CD4-positive, alpha-beta T cell treated with Interleukin-15 for 4 hours (primary cell): ENCODE results near the gene POLR2J3.
"Not testable (repeated sequence)": the region's sequence is repeated elsewhere in the genome, so short reads cannot be mapped to it uniquely, and the experiment has no call there.

Experiments used
- DNase-seq: peaks from one replicate; pipeline ENCODE4 v3.0.0-alpha.2; 2020; ENCODE audit warnings: low spot score

The POLR2J3 gene

GRCh38 chr7:102583495-102583894, 11.1 kb upstream of the POLR2J3 start:
- not testable (repeated sequence) for DNase-seq

- not testable (repeated sequence) for DNase-seq
These were observed 9.3 kb upstream of the POLR2J3 start for GRCh38 chr7:102581722-102582121.

- not testable (repeated sequence) for DNase-seq
These were observed 6.1 kb upstream of the POLR2J3 start for GRCh38 chr7:102578486-102578885.

- DNase-seq = not testable (repeated sequence)
These were observed 5.2 kb upstream of the POLR2J3 start for GRCh38 chr7:102577315-102578240.

DNA sequence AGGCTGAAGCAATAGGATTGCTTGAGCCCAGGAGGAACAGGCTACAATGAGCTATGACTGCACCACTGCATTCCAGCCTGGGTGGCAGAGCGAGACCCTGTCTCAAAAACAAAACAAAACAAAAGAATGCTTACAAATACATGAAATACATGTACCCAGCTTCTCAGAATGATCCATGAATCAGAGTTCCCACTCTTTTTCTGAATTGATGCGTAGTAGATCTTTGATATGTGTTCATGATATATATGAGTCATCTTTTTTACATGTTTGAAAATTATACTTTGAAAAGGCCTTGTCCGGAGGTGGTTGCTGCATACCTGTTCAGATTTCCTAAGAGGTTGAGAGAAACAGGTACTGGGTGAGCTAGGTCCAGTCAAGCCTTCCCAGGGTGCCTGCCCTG, 4.0 kb upstream of the POLR2J3 start:
- DNase-seq = not testable (repeated sequence)

DNA sequence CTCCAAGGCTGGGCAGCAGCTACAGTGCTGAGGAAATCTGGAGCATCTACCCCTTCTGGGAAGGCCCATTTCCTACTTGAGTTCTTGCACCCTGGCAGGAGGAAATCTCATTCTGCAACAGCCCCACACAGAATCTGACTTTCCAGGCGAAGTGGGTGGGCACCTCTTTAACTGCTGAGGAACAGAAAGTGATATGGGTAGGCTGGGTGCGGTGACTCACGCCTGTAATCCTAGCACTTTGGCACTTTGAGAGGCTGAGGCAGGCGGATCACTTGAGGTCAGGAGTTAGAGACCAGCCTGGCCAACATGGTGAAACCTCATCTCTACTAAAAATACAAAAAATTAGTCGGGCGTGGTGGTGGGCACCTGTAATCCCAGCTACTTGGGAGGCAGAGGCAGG, 2.2 kb upstream of the POLR2J3 start:
- not testable (repeated sequence) for DNase-seq

DNA sequence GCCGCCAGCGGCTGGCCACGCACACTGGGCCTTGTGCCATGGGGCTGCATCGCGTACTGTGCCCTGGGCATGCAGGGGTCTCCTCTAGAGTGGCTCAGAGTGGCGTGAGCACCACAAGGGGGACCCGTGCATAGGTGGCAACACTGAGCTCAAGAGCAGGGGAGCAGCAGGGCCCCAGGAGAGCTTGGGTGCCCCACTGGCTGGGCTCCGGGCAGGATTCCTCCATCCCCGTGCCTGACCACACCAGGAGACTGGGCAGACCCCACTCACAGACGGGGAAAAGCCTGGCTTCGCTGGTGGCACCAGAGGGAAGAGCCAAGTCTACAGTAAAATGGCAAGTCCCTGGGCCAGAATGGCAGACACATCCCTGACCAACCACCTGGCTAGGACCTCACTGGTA, 3.8 kb downstream of the POLR2J3 start:
- not testable (repeated sequence) for DNase-seq

- DNase-seq = not testable (repeated sequence)
These were observed 21.5 kb downstream of the POLR2J3 start, which contains the start of gene SPDYE2 for GRCh38 chr7:102550808-102551422. Gene SPDYE2 (plus strand): TSS chr7:102551226. CDS start chr7:102553256, 2,030 bp downstream.

DNA sequence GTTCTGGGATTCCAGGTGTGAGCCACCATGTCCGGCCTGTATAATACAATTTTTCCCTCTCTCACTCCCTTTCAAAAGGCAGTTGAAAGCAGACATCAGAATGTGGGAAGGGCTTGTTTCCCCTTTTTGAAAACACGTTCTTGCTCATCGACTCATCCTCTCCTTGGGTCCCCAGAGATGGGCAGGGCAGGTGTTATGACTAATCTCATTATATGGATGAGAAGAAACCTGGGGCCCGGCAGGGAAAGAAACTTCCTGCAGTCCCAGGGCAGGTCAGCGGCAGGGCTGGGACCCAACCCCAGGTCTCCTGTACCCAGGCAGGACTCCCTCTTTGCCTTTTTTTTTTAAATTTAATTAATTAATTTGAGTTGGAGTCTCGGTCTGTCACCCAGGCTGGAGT, 26.0 kb downstream of the POLR2J3 start:
- DNase-seq = not testable (repeated sequence)

- not testable (repeated sequence) for DNase-seq
These were observed 27.1 kb downstream of the POLR2J3 start for GRCh38 chr7:102545288-102545687.

DNA sequence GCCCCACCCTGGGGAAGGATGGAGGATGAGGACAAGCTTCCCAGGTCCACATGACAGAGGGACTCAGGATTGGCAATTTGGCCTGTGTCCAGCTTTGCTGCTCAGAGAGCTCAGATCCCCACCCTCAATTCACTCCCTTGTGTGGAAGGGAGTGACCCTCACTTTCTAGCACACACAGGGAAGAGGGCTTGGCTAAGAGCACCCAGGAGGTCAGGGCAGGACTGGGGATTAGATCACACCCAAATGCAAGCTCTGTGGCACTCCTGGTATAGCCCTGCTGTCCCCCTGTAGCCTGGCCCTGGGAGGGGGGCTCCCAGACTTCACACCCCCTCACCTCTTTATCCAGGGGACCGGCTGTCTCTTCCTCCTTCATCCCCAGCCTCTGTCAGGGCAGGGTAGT, 28.0 kb downstream of the POLR2J3 start:
- not testable (repeated sequence) for DNase-seq

DNA sequence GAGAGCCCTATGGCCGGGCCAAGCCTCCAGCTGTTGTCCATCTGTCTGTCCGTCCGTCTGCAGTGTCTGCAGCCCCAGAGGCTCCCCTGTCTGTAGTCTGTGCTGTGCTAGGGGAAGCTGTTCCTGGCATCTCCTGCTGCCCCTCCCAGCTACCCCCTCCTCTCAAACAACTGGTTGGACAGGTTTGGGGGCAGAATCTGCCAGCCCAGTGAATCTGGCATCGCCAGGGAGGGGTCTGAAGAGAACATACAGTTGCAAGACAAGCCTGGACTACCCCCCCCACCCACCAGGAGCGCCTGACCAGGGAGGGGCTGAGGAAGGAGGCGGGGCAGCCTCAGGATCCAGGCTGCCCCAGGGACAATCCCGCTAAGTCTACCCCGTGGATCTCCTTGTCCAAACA, 28.8 kb downstream of the POLR2J3 start, which contains the start of gene UPK3BL2:
Gene UPK3BL2 (minus strand): TSS at position 101 of the 400 bp plus-strand sequence. CDS start 60 bp downstream, at position 41.
- DNase-seq = not testable (repeated sequence)

DNA sequence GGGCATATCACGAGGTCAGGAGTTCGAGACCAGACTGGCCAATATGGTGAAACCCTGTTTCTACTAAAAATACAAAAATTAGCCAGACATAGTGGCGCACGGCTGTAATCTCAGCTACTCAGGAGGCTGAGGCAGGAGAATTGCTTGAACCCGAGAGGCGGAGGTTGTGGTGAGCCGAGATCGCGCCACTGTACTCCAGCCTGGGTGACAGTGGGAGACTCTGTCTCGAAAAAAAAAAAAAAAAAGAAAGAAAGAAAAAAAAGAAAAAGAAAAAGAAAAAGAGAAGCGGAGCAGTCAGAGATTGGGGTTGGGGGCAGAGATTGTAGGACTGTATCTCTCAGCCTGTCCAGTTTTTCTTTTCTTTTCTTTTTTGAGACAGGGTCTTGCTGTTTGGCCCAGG, 29.6 kb downstream of the POLR2J3 start:
- not testable (repeated sequence) for DNase-seq

GRCh38 chr7:102542083-102542482, 30.3 kb downstream of the POLR2J3 start:
- DNase-seq = not testable (repeated sequence)

- not testable (repeated sequence) for DNase-seq
These were observed 31.8 kb downstream of the POLR2J3 start for GRCh38 chr7:102540604-102541003.

DNA sequence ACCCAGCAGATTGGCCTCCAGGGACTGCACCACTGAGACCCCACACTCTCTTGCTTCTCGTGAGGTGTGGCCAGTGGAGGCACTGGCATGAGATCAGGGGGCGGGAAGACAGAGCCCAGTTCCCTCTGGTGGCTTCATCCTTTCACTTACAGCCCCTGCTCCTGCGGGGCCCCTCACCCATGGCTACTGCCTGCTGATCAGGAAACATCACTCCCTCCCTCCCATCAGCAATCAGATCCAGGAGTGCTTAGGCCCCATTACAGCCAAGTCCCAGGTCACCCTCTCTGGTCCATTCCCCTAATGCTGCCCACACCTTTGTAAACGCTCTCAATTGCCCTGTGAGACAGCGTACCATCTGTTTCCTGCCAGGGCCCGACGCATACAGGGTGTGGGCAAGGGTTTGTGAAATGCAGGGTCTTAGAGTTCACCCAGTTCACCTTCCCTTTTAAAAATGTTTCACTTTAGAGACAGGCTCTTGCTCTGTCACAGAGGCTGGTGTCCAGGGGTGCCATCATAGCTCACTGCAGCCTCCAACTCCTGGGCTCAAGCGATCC, 37.2 kb downstream of the POLR2J3 start:
- DNase-seq = not testable (repeated sequence)

GRCh38 chr7:102532127-102532526, 40.3 kb downstream of the POLR2J3 start:
- not testable (repeated sequence) for DNase-seq

DNA sequence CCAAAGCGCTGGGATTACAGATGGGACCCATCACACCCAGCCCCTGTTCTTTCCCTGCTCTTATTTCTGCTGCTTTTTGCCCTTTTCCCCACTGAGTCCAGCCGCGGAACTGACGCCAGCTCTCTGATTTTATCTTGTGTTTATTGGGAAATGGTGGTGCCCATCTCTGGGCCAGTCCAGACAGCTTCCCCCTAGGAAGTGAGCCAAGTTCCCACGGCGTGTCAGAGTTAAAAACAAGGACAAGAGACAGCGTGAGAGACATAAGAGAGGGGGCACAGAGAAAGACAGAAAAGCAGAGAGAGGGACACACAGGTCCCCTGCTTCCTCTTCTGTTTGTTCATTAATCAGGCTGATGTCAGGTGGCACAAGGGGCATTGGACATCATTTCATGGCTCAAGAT, 40.8 kb downstream of the POLR2J3 start:
- not testable (repeated sequence) for DNase-seq

DNA sequence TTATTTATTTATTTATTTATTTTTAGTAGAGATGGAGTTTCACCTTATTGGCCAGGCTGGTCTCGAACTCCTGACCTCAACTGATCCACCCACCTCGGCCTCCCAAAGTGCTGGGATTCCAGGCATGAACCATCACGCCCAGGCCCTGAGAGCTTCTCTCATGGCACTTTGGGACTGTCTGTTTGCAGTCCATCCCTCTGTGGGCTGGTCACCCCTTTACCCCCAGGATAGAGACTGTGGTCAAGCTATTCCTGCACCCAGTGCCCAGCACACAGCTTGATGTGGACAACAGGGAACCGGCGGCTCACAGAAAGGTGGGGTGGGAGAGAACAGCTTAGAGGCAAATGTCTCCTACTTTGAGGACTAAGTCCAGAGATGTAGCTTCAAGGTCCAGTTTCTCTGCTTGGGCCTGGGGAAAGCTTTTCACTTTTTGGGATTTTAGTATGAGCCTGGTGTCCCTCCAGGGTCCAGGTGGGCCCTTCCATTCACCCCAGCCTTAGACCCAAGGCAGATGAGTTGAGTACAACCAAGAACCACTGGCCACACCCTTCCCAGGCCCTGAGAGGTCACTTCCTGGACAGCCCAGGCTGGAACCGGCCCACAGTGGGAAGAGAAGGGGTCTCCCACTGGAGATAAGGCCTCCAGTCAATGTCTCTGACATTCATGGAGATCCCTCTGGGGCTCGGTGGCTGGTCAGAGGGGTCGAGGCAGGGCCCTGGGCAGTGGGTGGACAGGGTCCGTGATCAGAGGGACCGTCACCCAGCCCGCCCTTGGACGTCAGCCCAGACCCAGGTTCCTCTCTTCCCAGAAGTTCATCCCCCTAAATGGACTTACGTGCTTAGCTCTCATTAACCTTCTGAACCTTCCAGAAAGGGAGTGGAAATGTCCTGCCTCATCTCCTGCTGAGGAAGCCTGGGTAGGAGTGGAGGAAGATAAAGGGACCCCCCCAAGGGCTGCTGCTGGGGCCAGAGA, 44.3 kb downstream of the POLR2J3 start:
- DNase-seq = not testable (repeated sequence)

DNA sequence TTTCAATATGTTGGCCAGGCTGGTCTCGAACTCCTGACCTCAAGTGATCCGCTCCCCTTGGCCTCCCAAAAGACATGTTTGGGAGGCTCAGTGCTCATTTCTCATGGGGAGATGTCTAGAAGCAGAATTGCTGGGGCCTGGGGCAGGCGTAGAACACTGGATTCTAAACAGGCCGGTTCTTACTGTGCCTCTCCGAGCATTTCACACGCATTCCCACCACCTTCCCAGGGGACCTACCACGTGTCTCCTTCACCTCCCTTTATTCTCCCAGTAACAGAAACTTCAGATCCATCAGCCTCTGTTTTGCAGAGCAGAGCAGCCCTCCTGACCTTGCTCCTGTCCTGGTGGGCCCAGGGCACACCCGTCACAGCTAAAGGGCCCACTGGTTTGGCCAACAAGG, 45.2 kb downstream of the POLR2J3 start:
- not testable (repeated sequence) for DNase-seq

DNA sequence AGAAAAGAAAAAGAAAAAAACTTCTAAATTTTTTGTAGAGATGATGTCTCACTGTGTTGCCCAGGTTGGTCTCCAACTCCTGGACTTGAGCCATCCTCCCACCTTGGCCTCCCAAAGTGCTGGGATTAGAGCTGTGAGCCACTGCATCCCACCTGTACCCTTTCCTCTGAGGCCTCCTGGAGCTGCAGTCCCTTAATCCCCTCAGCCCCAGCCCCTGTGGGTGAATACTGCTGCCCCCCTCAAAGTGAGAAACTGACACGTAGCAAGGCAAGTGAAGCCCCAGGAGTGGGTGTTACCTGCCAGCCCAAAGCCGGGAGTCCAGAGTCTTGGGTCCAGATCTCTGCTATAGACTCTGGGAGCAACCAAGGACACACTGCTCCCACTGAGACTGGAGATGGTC, 47.6 kb downstream of the POLR2J3 start:
- DNase-seq = not testable (repeated sequence)
